Natural killer cell (primary cell): ENCODE measurements around the gene TBC1D9B. TPM values are rescaled to one million over a fixed set of nuclear protein-coding genes. Genes with fewer than 3 reads are reported as not detected.

Experiments
- ATAC-seq, 3 donors: fragments of 150-1000 bp in 2 of 3; fragments of 200-7000 bp in 1 of 3; cut with Tn5 transposase; 1 replicate in 1 of 3; 2 replicates in 2 of 3; pipeline ENCODE4 v1.10.0; 2021; ENCODE audit warnings: mild to moderate bottlenecking in 2 of 3, moderate library complexity in 2 of 3
- DNase-seq, 2 donors: peaks; one replicate each; pipeline versions ENCODE4 v3.0.0 to v3.0.0-alpha.2; 2013 to 2021; ENCODE audit warnings: mixed read lengths in 1 of 2
- H3K27ac ChIP-seq: one replicate; pipeline ENCODE4 v1.5.1; 2013; ENCODE audit warnings: mild to moderate bottlenecking, low read length
- H3K27me3 ChIP-seq: one replicate; pipeline ENCODE4 v1.6.1; 2013; ENCODE audit warnings: low read length; ENCODE audit not compliant: control insufficient read depth, insufficient read depth
- H3K36me3 ChIP-seq: one replicate; pipeline ENCODE4 v1.6.1; 2013; ENCODE audit warnings: low read length; ENCODE audit not compliant: control insufficient read depth, insufficient read depth
- H3K4me1 ChIP-seq: one replicate; pipeline ENCODE4 v1.6.1; 2013; ENCODE audit warnings: low read length; ENCODE audit not compliant: control insufficient read depth, insufficient read depth
- H3K4me3 ChIP-seq: one replicate; pipeline ENCODE4 v1.5.1; 2013; ENCODE audit warnings: low read length
- H3K9me3 ChIP-seq: one replicate; pipeline ENCODE4 v1.6.1; 2013; ENCODE audit warnings: low read length; ENCODE audit not compliant: control insufficient read depth, insufficient read depth
- H3K27ac Mint-ChIP-seq, 2 donors: one replicate each; pipeline ENCODE4 v1.8.0; 2022; ENCODE audit warnings: mild to moderate bottlenecking in 2 of 2, mixed read lengths in 2 of 2, moderate library complexity in 1 of 2
- H3K27me3 Mint-ChIP-seq, 2 donors: one replicate each; pipeline ENCODE4 v1.8.0; 2022; ENCODE audit warnings: low read depth in 2 of 2, mixed read lengths in 2 of 2
- H3K36me3 Mint-ChIP-seq: one replicate; pipeline ENCODE4 v1.8.0; 2022; ENCODE audit warnings: mixed read lengths
- H3K4me1 Mint-ChIP-seq, 2 donors: one replicate each; pipeline ENCODE4 v1.8.0; 2022; ENCODE audit warnings: mixed read lengths in 2 of 2
- H3K4me3 Mint-ChIP-seq: one replicate; pipeline ENCODE4 v1.8.0; 2022; ENCODE audit warnings: mild to moderate bottlenecking, moderate library complexity, mixed read lengths
- H3K9me3 Mint-ChIP-seq, 2 donors: one replicate each; pipeline ENCODE4 v1.8.0; 2022; ENCODE audit warnings: mixed read lengths in 2 of 2
- CTCF ChIP-seq: fragments of 200-600 bp; IDR thresholded peaks from one replicate; pipeline ENCODE4 v1.8.0; 2022; ENCODE audit warnings: antibody characterized with exemption
- WGBS: methylation state at CpG from one replicate; pipeline ENCODE4 v1.1.7; 2013; ENCODE audit warnings: missing lambda C conversion rate; ENCODE audit not compliant: insufficient coverage; 5-methylcytosine and 5-hydroxymethylcytosine counted together
- intact Hi-C: fragments of 100-400 bp; cut with micrococcal nuclease; formaldehyde crosslinking; loops from one replicate; pipeline ENCODE4 v1.14.2; 2022
- total RNA-seq, 4 donors: library from RNA; stranded (reverse); fragments of 120-200 nt in 1 of 4; gene quantifications; one replicate each; pipeline versions ENCODE4 v1.2.3 to v1.2.4, GENCODE V29; 2013 to 2022

Gene TBC1D9B
- total RNA-seq, 3 donors from 2014 or later (not counting 1 experiment from before 2014, with no cell fraction given) = 102 to 115 (median 113) TPM

- Histone ChIP-seq H3K27me3 (no peaks in the 10 kb centered on the region), H3K4me3 (no peak overlapping the region), H3K27ac (no peak overlapping the region), H3K36me3 (peaks cover 3% of the 10 kb centered on the region), H3K4me1 (no peaks in the 10 kb centered on the region), H3K9me3 (no peaks in the 10 kb centered on the region)
- intact Hi-C loops = no loop called here
- Mint-ChIP-seq H3K27ac (no peak overlapping the region), H3K36me3 (peaks cover 11% of the 10 kb centered on the region), H3K27me3 (no peaks in the 10 kb centered on the region), H3K9me3 (no peaks in the 10 kb centered on the region), H3K4me1 (no peaks in the 10 kb centered on the region), H3K4me3 (no peak overlapping the region)
- DNase-seq = no peak
- no peak for ATAC-seq
- 91% methylated on average over 6 of the region's 6 CpGs for WGBS
- no peak for TF ChIP-seq CTCF
Measured at GRCh38 chr5:179954434-179954833, 46.7 kb upstream of the TBC1D9B start.

- H3K27me3 ChIP-seq = no peaks in the 10 kb centered on the region
- Mint-ChIP-seq H3K9me3 (no peaks in the 10 kb centered on the region), H3K27me3 (no peaks in the 10 kb centered on the region), H3K4me3 (no peak overlapping the region), H3K36me3 (peaks cover 11% of the 10 kb centered on the region), H3K27ac (no peak overlapping the region), H3K4me1 (no peaks in the 10 kb centered on the region)
- H3K27ac ChIP-seq = no peak overlapping the region
- WGBS = 98% methylated on average over 4 of the region's 4 CpGs
- H3K4me1 ChIP-seq = no peaks in the 10 kb centered on the region
- no peaks in the 10 kb centered on the region for H3K9me3 ChIP-seq
- intact Hi-C loops = no loop called here
- ATAC-seq (no peak), DNase-seq (no peak)
- H3K4me3 ChIP-seq = no peak overlapping the region
- H3K36me3 ChIP-seq = peaks cover 3% of the 10 kb centered on the region
- no peak for TF ChIP-seq CTCF
Measured at GRCh38 chr5:179953987-179954386, 46.3 kb upstream of the TBC1D9B start.

GRCh38 chr5:179936976-179937681, 29.4 kb upstream of the TBC1D9B start:
- peaks cover 0 to 3% of the 10 kb centered on the region in 2 donors for H3K27me3 Mint-ChIP-seq
- Histone ChIP-seq H3K27me3 (no peaks in the 10 kb centered on the region), H3K4me1 (no peaks in the 10 kb centered on the region), H3K27ac (no peak overlapping the region), H3K9me3 (no peaks in the 10 kb centered on the region), H3K4me3 (no peak overlapping the region), H3K36me3 (no peaks in the 10 kb centered on the region)
- no peaks in the 10 kb centered on the region for H3K4me1 Mint-ChIP-seq
- H3K36me3 Mint-ChIP-seq = no peaks in the 10 kb centered on the region
- no peak overlapping the region for H3K27ac Mint-ChIP-seq
- intact Hi-C loops = no loop called here
- TF ChIP-seq CTCF = no peak
- H3K4me3 Mint-ChIP-seq = no peak overlapping the region
- no peak for DNase-seq
- H3K9me3 Mint-ChIP-seq = no peaks in the 10 kb centered on the region
- 93% methylated on average over 11 of the region's 13 CpGs for WGBS
- no peak for ATAC-seq
